Activated CD4-positive, alpha-beta T cell treated with anti-CD3 and anti-CD28 coated beads, Interleukin-2, Interleukin-6, amounts not matched to agents 100 ng/mL and 50 ng/mL, durations not matched to agents 16 hours and 8 hours (primary cell): ENCODE results near the gene SPTB.

ENCODE experiments used
- DNase-seq: peaks from one replicate; pipeline ENCODE4 v3.0.0-alpha.2; 2020

The SPTB gene

GRCh38 chr14:64743061-64743460, 136.6 kb downstream of the SPTB start:
- no peak for DNase-seq

GRCh38 chr14:64741961-64742360, 137.7 kb downstream of the SPTB start:
- DNase-seq: no peak

- no peak for DNase-seq
These were observed 138.5 kb downstream of the SPTB start for GRCh38 chr14:64741200-64741599.

GRCh38 chr14:64738281-64738804, 141.4 kb downstream of the SPTB start:
- DNase-seq: no peak

GRCh38 chr14:64737391-64738280, 142.1 kb downstream of the SPTB start:
- no peak for DNase-seq

- no peak for DNase-seq
These were observed 143.2 kb downstream of the SPTB start for GRCh38 chr14:64736271-64737169.

GRCh38 chr14:64734990-64735389, 144.7 kb downstream of the SPTB start:
- DNase-seq: no peak

GRCh38 chr14:64733899-64734298, 145.8 kb downstream of the SPTB start:
- DNase-seq: no peak

GRCh38 chr14:64733321-64733720, 146.4 kb downstream of the SPTB start:
- no peak for DNase-seq

- no peak for DNase-seq
These were observed 147.1 kb downstream of the SPTB start for GRCh38 chr14:64732536-64733120.

- DNase-seq: no peak
These were observed 147.6 kb downstream of the SPTB start for GRCh38 chr14:64732066-64732465.

GRCh38 chr14:64731141-64731581, 148.5 kb downstream of the SPTB start:
- DNase-seq: no peak

- no peak for DNase-seq
These were observed 149.0 kb downstream of the SPTB start for GRCh38 chr14:64730681-64731080.

GRCh38 chr14:64730061-64730440, 149.7 kb downstream of the SPTB start:
- DNase-seq: no peak

- no peak for DNase-seq
These were observed 150.2 kb downstream of the SPTB start for GRCh38 chr14:64729386-64730060.

- no peak for DNase-seq
These were observed 150.9 kb downstream of the SPTB start for GRCh38 chr14:64728856-64729255.

GRCh38 chr14:64728106-64728505, 151.6 kb downstream of the SPTB start:
- DNase-seq: no peak

GRCh38 chr14:64727551-64728071, 152.1 kb downstream of the SPTB start:
- DNase-seq: no peak

GRCh38 chr14:64726585-64726890, 153.2 kb downstream of the SPTB start:
- DNase-seq: peak; percentile 49

GRCh38 chr14:64725879-64726584, 153.7 kb downstream of the SPTB start:
- no peak for DNase-seq

- no peak for DNase-seq
These were observed 154.4 kb downstream of the SPTB start for GRCh38 chr14:64725261-64725815.

GRCh38 chr14:64724578-64724930, 155.2 kb downstream of the SPTB start:
- no peak for DNase-seq
